AG04450 (cell line): ENCODE measurements around the gene FBXL7. TPM values are rescaled to one million over a fixed set of nuclear protein-coding genes. Genes with fewer than 3 reads are reported as not detected.

Source experiments
- CTCF ChIA-PET: fragments of 300-600, 350-600 bp; formaldehyde crosslinking; extraction: SDS; loops from one replicate; lab custom pipeline; 2022; ENCODE audit warnings: antibody characterized with exemption, inconsistent platforms; lab: Charles Lee
- POLR2A ChIA-PET: fragments of 350-600 bp; formaldehyde crosslinking; extraction: SDS; loops from one replicate; lab custom pipeline; 2021; ENCODE audit warnings: antibody characterized with exemption, inconsistent platforms; lab: Yijun Ruan, JAX
- DNase-seq: peaks from one replicate; pipeline ENCODE4 v3.0.0-alpha.2; 2011; ENCODE audit warnings: low read depth, low spot score
- H3K27ac ChIP-seq: one replicate; pipeline ENCODE4 v1.5.1; 2012; ENCODE audit warnings: low read depth, low read length, control low read depth
- H3K27me3 ChIP-seq: one replicate; pipeline ENCODE4 v1.6.0; 2012; ENCODE audit warnings: low read length; ENCODE audit not compliant: control insufficient read depth, insufficient read depth
- H3K4me3 ChIP-seq: 2 replicates; pipeline ENCODE4 v1.5.1; 2011; ENCODE audit warnings: mild to moderate bottlenecking, low read depth, low read length, control low read depth
- H3K9me3 ChIP-seq: 2 replicates; pipeline ENCODE4 v1.5.1; 2012; ENCODE audit warnings: low read length; ENCODE audit not compliant: control insufficient read depth, insufficient read depth
- CTCF ChIP-seq: IDR thresholded peaks from 2 replicates; pipeline ENCODE4 v1.5.1; 2011; ENCODE audit warnings: low read depth, low read length, control low read depth, inconsistent platforms
- polyA plus RNA-seq: library from polyadenylated mRNA; depleted of rRNA; stranded (reverse); fragments of >200 nt; gene quantifications from 2 replicates; pipeline ENCODE4 v1.2.3, GENCODE V29; 2011

Gene FBXL7
- polyA plus RNA-seq, 1 experiment: 10.4 TPM

GRCh38 chr5:15516486-15516885, 16.5 kb downstream of the FBXL7 start:
- Histone ChIP-seq H3K27ac (no peak overlapping the region), H3K27me3 (no peaks in the 10 kb centered on the region), H3K9me3 (no peaks in the 10 kb centered on the region; the same call in 1 of the 2 replicates), H3K4me3 (no peak overlapping the region)
- DNase-seq: no peak
- ChIA-PET POLR2A (no interaction called here), CTCF (no interaction called here)
- TF ChIP-seq CTCF: no peak

GRCh38 chr5:15518786-15519185, 18.8 kb downstream of the FBXL7 start:
- Histone ChIP-seq H3K9me3 (no peaks in the 10 kb centered on the region; the same call in 1 of the 2 replicates), H3K27me3 (no peaks in the 10 kb centered on the region), H3K4me3 (no peak overlapping the region), H3K27ac (no peak overlapping the region)
- CTCF ChIA-PET: no interaction called here
- no peak for DNase-seq
- POLR2A ChIA-PET: no interaction called here
- no peak for TF ChIP-seq CTCF

- CTCF ChIA-PET: interaction anchor here (1.1 kb wide), 1 partner anchor 9 kb away, joined by 3 read pairs; no protein-coding TSS in a partner anchor
- no peak for DNase-seq
- TF ChIP-seq CTCF: no peak
- Histone ChIP-seq H3K4me3 (no peak overlapping the region), H3K27me3 (no peaks in the 10 kb centered on the region), H3K27ac (no peak overlapping the region), H3K9me3 (no peaks in the 10 kb centered on the region; the same call in 1 of the 2 replicates)
- POLR2A ChIA-PET: interaction anchor here (0.6 kb wide), 1 partner anchor 10 kb away, joined by 3 read pairs; no protein-coding TSS in a partner anchor
Observed at GRCh38 chr5:15520856-15521255, 20.9 kb downstream of the FBXL7 start.

GRCh38 chr5:15521381-15522186, 21.6 kb downstream of the FBXL7 start:
- ChIA-PET POLR2A (no interaction called here), CTCF (interaction anchor here (1.1 to 1.2 kb wide), 2 partner anchors 8 to 10 kb away, joined by 3 read pairs; no protein-coding TSS in a partner anchor)
- Histone ChIP-seq H3K27ac (no peak overlapping the region), H3K9me3 (no peaks in the 10 kb centered on the region; the same call in 1 of the 2 replicates), H3K4me3 (no peak overlapping the region), H3K27me3 (no peaks in the 10 kb centered on the region)
- no peak for TF ChIP-seq CTCF
- no peak for DNase-seq

- ChIA-PET POLR2A (no interaction called here), CTCF (interaction anchor here (1.2 kb wide), 1 partner anchor 9 kb away, joined by 3 read pairs; no protein-coding TSS in a partner anchor)
- TF ChIP-seq CTCF: no peak
- Histone ChIP-seq H3K9me3 (no peaks in the 10 kb centered on the region), H3K27me3 (no peaks in the 10 kb centered on the region), H3K27ac (no peak overlapping the region), H3K4me3 (no peak overlapping the region)
- no peak for DNase-seq
Observed at GRCh38 chr5:15522187-15522520, 22.2 kb downstream of the FBXL7 start.
